ENCODE measurements around the gene IQSEC3. TPM values are rescaled to one million over a fixed set of nuclear protein-coding genes. Genes with fewer than 3 reads are reported as not detected.
"Not testable (repeated sequence)": the region's sequence is repeated elsewhere in the genome, so short reads cannot be mapped to it uniquely, and the experiment has no call there.

Gene IQSEC3
- total RNA-seq, 2 donors from 2014 or later, result 0.10 to 3.8 TPM

- H3K27me3 Mint-ChIP-seq (ENCODE audit: low read depth), result peaks cover 20% of the 10 kb centered on the region
- H3K4me3 Mint-ChIP-seq, result no peak overlapping the region
- H3K27ac Mint-ChIP-seq, result no peak overlapping the region
Measured at GRCh38 chr12:131008-131407, 64.4 kb downstream of the IQSEC3 start.

GRCh38 chr12:131732-132495, 65.3 kb downstream of the IQSEC3 start:
- Mint-ChIP-seq H3K9me3 (no peaks in the 10 kb centered on the region), H3K27me3 (ENCODE audit: low read depth) (peaks cover 20% of the 10 kb centered on the region), H3K4me1 (ENCODE audit: low read depth) (no peaks in the 10 kb centered on the region), H3K36me3 (ENCODE audit: insufficient read depth in 2 of 2) (no peaks in the 10 kb centered on the region), H3K27ac (no peak overlapping the region), H3K4me3 (no peak overlapping the region)
- ATAC-seq (replicated peaks in 1 of 2) (no peak), DNase-seq (no peak)

More at GRCh38 chr12:131008-131407, 64.4 kb downstream of the IQSEC3 start:
- ATAC-seq (replicated peaks in 1 of 2) (no peak), DNase-seq (no peak)
- no peaks in the 10 kb centered on the region for H3K4me1 Mint-ChIP-seq (ENCODE audit: low read depth)
- H3K36me3 Mint-ChIP-seq (ENCODE audit: insufficient read depth in 2 of 2), result no peaks in the 10 kb centered on the region
- no peaks in the 10 kb centered on the region for H3K9me3 Mint-ChIP-seq

GRCh38 chr12:133616-134232, 67.2 kb downstream of the IQSEC3 start:
- not testable (repeated sequence) for H3K4me3 Mint-ChIP-seq; H3K9me3 Mint-ChIP-seq; DNase-seq; H3K36me3 Mint-ChIP-seq (ENCODE audit: insufficient read depth in 2 of 2); H3K4me1 Mint-ChIP-seq (ENCODE audit: low read depth); ATAC-seq (replicated peaks in 1 of 2); H3K27ac Mint-ChIP-seq
- H3K27me3 Mint-ChIP-seq (ENCODE audit: low read depth), result peaks cover 11% of the 10 kb centered on the region

GRCh38 chr12:135138-135537, 68.6 kb downstream of the IQSEC3 start:
- no peaks in the 10 kb centered on the region for H3K4me1 Mint-ChIP-seq (ENCODE audit: low read depth)
- H3K4me3 Mint-ChIP-seq, result no peak overlapping the region
- H3K36me3 Mint-ChIP-seq (ENCODE audit: insufficient read depth in 2 of 2), result no peaks in the 10 kb centered on the region
- DNase-seq (no peak), ATAC-seq (replicated peaks in 1 of 2) (no peak)
- H3K27ac Mint-ChIP-seq, result no peak overlapping the region
- no peaks in the 10 kb centered on the region for H3K9me3 Mint-ChIP-seq
- peaks cover 19% of the 10 kb centered on the region for H3K27me3 Mint-ChIP-seq (ENCODE audit: low read depth)

GRCh38 chr12:138171-138897, 71.8 kb downstream of the IQSEC3 start:
- H3K9me3 Mint-ChIP-seq, result no peaks in the 10 kb centered on the region
- DNase-seq (no peak), ATAC-seq (replicated peaks in 1 of 2) (no peak)
- H3K36me3 Mint-ChIP-seq (ENCODE audit: insufficient read depth in 2 of 2), result no peaks in the 10 kb centered on the region
- H3K4me1 Mint-ChIP-seq (ENCODE audit: low read depth), result no peaks in the 10 kb centered on the region
- peak overlapping the region in 1 of 2 donors; percentile 79 for H3K4me3 Mint-ChIP-seq
- peaks cover 17% of the 10 kb centered on the region for H3K27me3 Mint-ChIP-seq (ENCODE audit: low read depth)
- H3K27ac Mint-ChIP-seq, result no peak overlapping the region

- H3K9me3 Mint-ChIP-seq, result no peaks in the 10 kb centered on the region
- peak overlapping the region; percentile 50 to 79 for H3K4me3 Mint-ChIP-seq
- H3K27ac Mint-ChIP-seq, result peak overlapping the region; percentile 93
- H3K36me3 Mint-ChIP-seq (ENCODE audit: insufficient read depth in 2 of 2), result no peaks in the 10 kb centered on the region
- H3K4me1 Mint-ChIP-seq (ENCODE audit: low read depth), result no peaks in the 10 kb centered on the region
- peaks cover 16% of the 10 kb centered on the region for H3K27me3 Mint-ChIP-seq (ENCODE audit: low read depth)
- DNase-seq, result peak; percentile 25 to 56
- peak; percentile 39 to 83 for ATAC-seq (replicated peaks in 1 of 2)
Measured at GRCh38 chr12:138898-139534, 72.4 kb downstream of the IQSEC3 start.

GRCh38 chr12:139585-139984, 73.0 kb downstream of the IQSEC3 start:
- Mint-ChIP-seq H3K36me3 (ENCODE audit: insufficient read depth in 2 of 2) (no peaks in the 10 kb centered on the region), H3K4me3 (peak overlapping the region in 1 of 2 donors; percentile 79)
- ATAC-seq (replicated peaks in 1 of 2), result no peak

GRCh38 chr12:140162-140561, 73.6 kb downstream of the IQSEC3 start:
- Mint-ChIP-seq H3K36me3 (ENCODE audit: insufficient read depth in 2 of 2) (no peaks in the 10 kb centered on the region), H3K9me3 (no peaks in the 10 kb centered on the region), H3K27ac (no peak overlapping the region), H3K4me3 (peak overlapping the region in 1 of 2 donors; percentile 79), H3K27me3 (ENCODE audit: low read depth) (peaks cover 16% of the 10 kb centered on the region), H3K4me1 (ENCODE audit: low read depth) (no peaks in the 10 kb centered on the region)
- DNase-seq (no peak), ATAC-seq (replicated peaks in 1 of 2) (no peak)

More at GRCh38 chr12:139585-139984, 73.0 kb downstream of the IQSEC3 start:
- Mint-ChIP-seq H3K27me3 (ENCODE audit: low read depth) (peaks cover 16% of the 10 kb centered on the region), H3K27ac (peak overlapping the region; percentile 93), H3K9me3 (no peaks in the 10 kb centered on the region), H3K4me1 (ENCODE audit: low read depth) (no peaks in the 10 kb centered on the region)
- DNase-seq, result no peak

GRCh38 chr12:143964-144649, 77.5 kb downstream of the IQSEC3 start:
- Mint-ChIP-seq H3K4me1 (ENCODE audit: low read depth) (no peaks in the 10 kb centered on the region), H3K36me3 (ENCODE audit: insufficient read depth in 2 of 2) (no peaks in the 10 kb centered on the region), H3K27ac (no peak overlapping the region), H3K27me3 (ENCODE audit: low read depth) (peaks cover 16% of the 10 kb centered on the region), H3K9me3 (no peaks in the 10 kb centered on the region), H3K4me3 (peak overlapping the region in 1 of 2 donors; percentile 5)
- ATAC-seq (replicated peaks in 1 of 2) (no peak), DNase-seq (no peak)

- Mint-ChIP-seq H3K36me3 (ENCODE audit: insufficient read depth in 2 of 2) (no peaks in the 10 kb centered on the region), H3K4me3 (no peak overlapping the region), H3K9me3 (no peaks in the 10 kb centered on the region), H3K4me1 (ENCODE audit: low read depth) (no peaks in the 10 kb centered on the region), H3K27me3 (ENCODE audit: low read depth) (peaks cover 9% of the 10 kb centered on the region), H3K27ac (no peak overlapping the region)
- no peak for ATAC-seq (replicated peaks in 1 of 2)
- DNase-seq, result no peak
Measured at GRCh38 chr12:144650-145284, 78.2 kb downstream of the IQSEC3 start.

- Mint-ChIP-seq H3K9me3 (no peaks in the 10 kb centered on the region), H3K4me3 (no peak overlapping the region), H3K4me1 (ENCODE audit: low read depth) (no peaks in the 10 kb centered on the region), H3K36me3 (ENCODE audit: insufficient read depth in 2 of 2) (no peaks in the 10 kb centered on the region), H3K27me3 (ENCODE audit: low read depth) (peaks cover 2% of the 10 kb centered on the region), H3K27ac (no peak overlapping the region)
- no peak for DNase-seq
- ATAC-seq (replicated peaks in 1 of 2), result no peak
Measured at GRCh38 chr12:145369-145960, 78.9 kb downstream of the IQSEC3 start.

GRCh38 chr12:147242-147641, 80.7 kb downstream of the IQSEC3 start:
- Mint-ChIP-seq H3K4me1 (ENCODE audit: low read depth) (no peaks in the 10 kb centered on the region), H3K27me3 (ENCODE audit: low read depth) (peaks cover 1% of the 10 kb centered on the region), H3K4me3 (no peak overlapping the region), H3K27ac (no peak overlapping the region), H3K9me3 (no peaks in the 10 kb centered on the region), H3K36me3 (ENCODE audit: insufficient read depth in 2 of 2) (no peaks in the 10 kb centered on the region)
- no peak for ATAC-seq (replicated peaks in 1 of 2)
- no peak for DNase-seq
